NOMO-1 treated with DMSO at 0.1 percent for 48 hours (cell line): ENCODE data around the gene FAM222B.
"Not testable (repeated sequence)": the region's sequence is repeated elsewhere in the genome, so short reads cannot be mapped to it uniquely, and the experiment has no call there.

Experiments
- DNase-seq: peaks from one replicate; lab custom pipeline; 2025; ENCODE audit not compliant: unreplicated experiment; lab: John Stamatoyannopoulos, UW

FAM222B gene

GRCh38 chr17:28729950-28730330 is 112.7 kb downstream of the FAM222B start:
- DNase-seq = no peak

DNA sequence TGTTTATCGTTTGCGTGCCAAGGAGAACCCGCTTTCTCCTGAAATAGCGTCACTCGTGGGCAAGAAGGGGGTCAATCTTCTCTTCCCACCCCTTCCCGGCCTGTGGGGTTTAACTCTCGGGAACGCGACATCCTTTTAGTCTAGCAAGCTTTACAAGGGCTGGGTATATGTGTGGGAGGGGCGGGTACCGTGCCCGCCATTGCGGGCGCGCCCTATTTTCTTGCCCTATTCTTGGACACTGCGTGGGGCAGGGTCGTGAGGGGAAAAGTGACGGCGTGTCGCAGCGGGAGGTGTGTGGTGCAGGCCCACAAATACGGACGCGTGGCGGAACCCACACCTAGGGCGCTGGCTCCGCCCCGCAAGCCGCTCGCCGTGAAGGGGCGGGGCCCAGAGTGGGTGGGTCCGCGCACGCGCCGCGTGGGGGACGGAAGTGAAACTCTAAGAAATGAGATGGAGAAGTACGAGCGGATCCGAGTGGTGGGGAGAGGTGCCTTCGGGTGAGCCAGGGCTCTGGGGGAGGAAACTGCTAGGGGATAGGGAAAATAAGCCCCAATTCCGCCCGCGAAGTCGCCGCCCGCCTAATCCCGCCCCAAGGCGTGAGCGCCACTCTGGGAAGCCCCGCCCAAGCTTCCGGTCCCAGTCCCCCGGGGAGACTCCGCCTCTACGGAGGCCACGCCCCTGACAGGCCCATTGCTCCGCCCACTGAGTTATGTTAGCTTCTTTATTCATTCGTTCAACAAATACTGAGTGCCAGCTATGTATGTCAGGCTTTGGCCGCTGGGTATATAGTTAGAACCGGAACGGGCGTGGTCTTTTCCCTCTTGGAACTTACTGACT is 114.0 kb downstream of the FAM222B start, which contains the start of gene NEK8:
Gene NEK8 (plus strand): TSS at position 425 of the 837 bp plus-strand sequence. CDS start 26 bp downstream, at position 451.
- DNase-seq = peak; percentile 93

DNA sequence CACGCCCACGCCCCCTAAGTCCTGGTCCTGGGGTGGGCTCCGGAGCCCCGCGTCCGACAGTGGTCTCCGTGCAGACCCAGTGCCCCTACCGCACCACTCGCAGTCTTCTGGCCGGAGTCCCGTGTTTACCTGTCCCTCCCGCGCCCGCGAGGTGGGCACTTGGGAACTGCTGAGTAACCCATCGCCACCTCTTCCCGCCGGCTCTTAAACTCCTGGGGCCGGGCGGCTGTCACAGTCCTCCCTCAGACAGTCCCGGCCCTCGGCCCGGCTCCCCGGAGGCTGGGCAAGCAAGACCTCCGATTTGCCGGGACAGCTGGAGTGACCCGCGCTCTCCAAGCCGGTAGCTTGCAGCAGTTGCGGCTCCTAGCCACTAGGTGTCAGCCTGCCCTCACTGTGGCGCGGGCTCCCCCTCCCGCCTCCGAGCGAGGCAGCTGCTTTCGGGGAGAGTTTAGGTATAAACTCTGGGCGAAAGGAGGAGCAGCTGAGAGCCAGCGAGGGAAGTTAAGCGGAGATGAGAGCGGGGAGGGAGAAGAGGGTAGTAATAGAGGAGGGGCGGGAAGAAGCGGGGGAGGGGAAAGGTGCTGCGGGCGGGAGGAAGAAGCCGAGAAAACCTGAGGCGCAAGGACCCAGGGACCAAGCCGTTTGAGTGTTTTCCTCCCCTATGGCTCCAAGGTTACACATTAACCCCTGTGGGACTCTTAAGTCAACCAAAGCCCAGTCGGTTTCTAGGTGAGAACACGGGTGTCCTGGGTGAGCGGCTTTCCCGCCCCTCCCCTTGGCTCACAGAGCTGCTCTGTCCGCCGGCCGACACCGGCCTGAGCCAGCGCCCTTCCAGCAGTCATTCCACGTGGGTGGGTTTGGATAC is 115.7 kb downstream of the FAM222B start:
- DNase-seq = peak; percentile 93

DNA sequence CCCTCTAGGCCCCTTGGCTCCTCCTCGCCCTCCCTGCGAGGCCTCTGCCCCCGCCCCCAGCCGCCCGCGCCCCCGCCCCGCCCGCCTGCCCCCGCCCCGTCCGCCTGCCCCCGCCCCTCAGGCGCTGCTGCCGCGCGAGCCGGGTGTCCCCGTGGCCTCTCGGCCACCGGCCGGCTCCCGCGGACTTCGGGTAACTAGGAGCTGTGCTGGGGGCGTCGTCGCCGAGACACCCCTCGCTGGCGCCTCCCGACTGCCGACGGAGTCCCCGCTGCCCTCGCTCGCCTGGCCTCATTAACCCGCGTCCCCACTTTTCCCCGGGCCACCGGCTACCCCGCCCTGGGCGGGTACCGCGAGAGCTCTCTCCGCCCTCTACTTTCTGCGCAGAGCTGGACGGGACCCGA is 116.4 kb downstream of the FAM222B start, which contains the start of gene TLCD1:
Gene TLCD1 (minus strand): TSS at position 8 of the 401 bp plus-strand sequence. CDS start 136 bp downstream, outside the sequence.
- peak; percentile 57 for DNase-seq

- DNase-seq = peak; percentile 63
Observed at GRCh38 chr17:28725660-28726225, 116.8 kb downstream of the FAM222B start.

DNA sequence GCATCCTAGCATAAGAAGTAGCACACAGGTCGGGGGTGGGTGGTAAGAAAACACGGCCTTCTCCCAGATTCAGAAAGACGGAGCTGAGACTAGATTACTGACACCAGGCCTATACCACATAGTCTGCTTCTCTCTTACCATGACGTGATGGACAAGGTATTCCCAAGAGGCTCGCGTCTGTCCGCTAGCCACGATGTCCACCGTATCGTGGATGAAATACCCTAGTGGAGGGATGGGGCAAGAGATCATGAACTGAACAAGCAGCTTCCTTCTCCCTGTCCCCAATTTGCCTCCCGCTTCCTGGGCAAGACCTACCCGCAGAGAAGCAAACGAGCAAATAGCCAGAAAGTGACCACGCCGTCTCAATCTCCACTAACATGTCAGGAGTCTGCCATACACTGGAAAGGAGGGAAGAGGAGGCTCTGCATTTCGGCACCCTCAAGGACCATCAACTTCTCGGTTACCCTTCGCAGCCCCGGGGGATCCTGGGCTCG is 117.4 kb downstream of the FAM222B start:
- peak; percentile 58 for DNase-seq

- DNase-seq = no peak
Observed at GRCh38 chr17:28724500-28725165, 118.0 kb downstream of the FAM222B start.

DNA sequence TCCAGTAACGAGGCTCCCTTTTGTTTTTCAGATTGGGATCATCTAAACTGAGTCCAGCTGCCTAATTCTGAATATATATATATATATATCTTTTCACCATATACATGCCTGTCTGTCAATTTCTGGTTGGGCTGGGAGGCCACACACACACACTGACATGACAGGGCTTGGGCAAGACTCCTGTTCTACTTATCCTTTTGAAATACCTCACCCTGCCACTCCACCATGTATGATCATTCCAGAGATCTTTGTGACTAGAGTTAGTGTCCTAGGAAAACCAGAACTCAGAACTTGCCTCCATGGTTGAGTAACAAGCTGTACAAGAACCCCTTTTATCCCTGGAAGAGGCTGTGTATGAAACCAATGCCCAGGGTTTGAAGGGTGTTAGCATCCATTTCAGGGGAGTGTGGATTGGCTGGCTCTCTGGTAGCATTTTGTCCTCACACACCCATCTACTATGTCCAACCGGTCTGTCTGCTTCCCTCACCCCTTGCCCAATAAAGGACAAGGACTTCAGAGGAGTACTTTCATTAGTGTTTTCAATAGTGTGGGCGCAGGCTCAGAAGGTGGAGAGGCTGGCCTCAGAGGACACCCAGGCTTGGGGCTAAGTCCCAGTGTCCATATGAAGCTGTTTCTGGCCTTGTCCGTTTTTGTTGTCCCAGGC is 118.6 kb downstream of the FAM222B start:
- DNase-seq = not testable (repeated sequence)

- DNase-seq = no peak
Observed at GRCh38 chr17:28723159-28723835, 119.3 kb downstream of the FAM222B start.

GRCh38 chr17:28722417-28723158 is 120.0 kb downstream of the FAM222B start:
- no peak for DNase-seq

GRCh38 chr17:28720997-28721329 is 121.6 kb downstream of the FAM222B start:
- not testable (repeated sequence) for DNase-seq

DNA sequence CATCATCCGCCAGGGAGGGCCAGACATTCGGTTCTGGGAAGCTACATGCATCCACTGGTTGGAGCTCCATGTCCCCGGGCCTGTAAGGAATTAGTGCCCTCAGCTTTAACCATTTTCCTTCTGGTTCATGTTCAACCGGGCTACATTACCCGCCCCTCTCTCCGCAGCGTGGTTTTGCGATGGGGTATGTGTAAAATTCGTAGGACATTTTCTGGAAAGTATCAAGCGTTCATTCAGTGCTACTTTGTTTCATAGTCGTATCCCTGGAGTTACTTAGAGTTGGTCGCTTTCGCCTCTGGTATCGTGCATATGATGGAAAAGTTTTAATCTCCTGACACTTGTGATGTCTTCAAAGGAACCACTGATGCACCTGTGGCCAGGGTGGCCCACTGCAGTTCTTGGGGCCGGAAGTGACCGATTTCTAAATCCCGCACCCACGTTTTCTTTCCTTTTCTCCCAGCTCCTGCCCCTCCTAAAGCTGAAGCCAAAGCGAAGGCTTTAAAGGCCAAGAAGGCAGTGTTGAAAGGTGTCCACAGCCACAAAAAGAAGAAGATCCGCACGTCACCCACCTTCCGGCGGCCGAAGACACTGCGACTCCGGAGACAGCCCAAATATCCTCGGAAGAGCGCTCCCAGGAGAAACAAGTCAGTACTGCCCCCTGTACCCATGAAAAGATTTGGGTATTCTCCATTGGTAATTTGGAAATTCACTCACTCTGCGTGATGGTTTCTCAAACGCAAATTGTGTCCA is 122.2 kb downstream of the FAM222B start:
- no peak for DNase-seq

DNA sequence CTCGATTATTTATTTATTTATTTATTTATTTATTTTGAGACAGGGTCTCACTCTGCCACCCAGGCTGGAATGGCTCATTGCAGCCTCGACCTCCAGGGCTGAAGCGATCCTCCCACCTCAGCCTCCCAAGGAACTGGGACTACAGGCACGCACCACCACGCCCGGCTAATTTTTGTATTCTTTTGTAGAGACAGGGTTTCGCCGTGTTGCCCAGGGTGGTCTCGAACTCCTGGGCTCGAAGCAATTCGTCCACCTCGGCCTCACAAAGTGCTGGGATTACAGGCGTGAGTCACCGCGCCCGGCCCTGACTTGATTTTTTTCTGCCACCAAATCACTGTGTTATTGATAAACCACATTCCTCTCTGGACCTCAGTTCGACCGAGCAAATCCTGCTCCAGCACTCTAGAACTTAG is 123.6 kb downstream of the FAM222B start:
- DNase-seq = no peak

- no peak for DNase-seq
Observed at GRCh38 chr17:28718333-28719020, 124.1 kb downstream of the FAM222B start.

DNA sequence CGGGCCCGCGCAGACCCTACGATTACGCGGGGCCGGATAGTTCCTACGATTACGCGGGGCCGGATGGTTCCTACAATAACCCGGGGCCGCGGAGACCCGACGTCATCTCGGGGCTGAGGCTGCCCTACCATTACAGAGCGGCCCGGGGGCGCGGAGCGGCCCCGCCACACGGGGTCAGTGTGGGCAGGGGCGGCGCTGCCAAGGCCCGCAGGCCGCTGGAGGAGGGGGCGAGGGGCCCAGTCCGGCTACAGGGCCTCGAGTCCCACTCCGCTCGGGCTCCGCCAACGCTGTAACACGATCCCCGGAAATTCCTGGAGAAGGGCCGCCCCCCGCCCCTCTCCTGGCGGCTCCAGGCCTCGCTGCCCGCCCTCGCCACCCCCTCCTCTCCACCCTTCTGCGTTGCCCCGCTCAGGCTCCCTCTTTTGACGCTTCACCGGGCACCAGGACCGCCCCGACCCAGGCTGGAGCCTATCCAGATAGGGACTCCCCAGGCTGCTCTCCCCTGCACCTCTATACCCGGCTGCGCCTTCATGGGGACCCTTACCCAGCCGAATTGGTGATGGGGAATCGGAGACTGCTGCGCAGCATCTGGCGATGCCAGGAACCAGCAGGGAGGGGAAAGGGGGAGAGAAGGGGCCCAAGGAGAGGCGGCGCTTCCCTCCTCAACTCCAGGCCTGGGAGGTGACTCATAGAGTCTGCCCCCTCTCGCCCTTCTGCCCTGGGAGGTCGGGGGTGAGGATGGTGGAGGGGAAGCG is 124.8 kb downstream of the FAM222B start, which contains the start of gene RAB34:
Gene RAB34 (minus strand): TSS at position 291 of the 755 bp plus-strand sequence. CDS start 602 bp downstream, outside the sequence.
- DNase-seq = peak; percentile 29

DNA sequence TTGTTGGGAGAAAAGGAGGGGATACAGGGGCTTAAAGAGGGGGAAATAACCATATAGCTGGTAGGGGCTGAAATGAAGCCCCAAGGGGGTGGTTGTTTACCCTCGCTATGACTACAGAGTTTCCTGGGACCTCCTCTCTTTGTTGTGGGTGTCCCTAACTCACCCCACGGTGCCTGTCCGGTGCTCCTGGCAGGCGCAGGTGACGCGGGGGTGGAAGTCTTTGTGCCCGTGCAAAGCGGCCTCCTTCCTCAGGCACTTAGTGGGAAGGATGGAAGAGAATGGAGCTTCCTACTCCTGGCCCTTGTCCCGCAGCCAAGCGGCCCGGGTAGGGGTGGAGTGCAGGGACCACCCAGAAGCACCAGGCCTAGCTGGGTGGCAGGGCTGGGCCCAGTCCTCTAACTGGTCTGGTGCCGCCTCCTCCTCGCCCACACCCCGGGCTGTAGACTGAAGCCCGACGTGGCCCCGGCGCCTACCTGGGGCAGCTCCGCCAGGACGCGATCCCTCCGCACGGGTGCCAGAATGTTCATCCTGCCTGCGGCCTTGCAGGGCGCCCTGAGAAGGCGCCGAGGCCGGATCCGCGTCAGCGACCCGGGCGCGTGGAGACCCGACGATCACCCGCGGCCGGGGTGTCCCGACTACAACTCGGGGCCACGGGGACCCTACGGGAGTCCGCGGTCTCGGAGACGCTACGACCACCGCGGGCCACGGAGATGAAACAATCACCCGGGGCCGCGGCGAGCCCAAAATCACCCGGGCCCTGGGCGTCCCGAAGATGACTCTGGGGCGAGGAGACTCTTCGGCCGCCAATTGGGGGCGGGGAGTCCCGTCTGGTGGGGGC is 125.6 kb downstream of the FAM222B start:
- no peak for DNase-seq
